Neural cell (in vitro differentiated cells): ENCODE measurements around the gene NCAM1. TPM values are rescaled to one million over a fixed set of nuclear protein-coding genes. Genes with fewer than 3 reads are reported as not detected.

Experiments
- H2AFZ ChIP-seq: fragments of 200-600, 300-800 bp; sonication (generic), shearing (Covaris generic); 2 replicates; pipeline ENCODE4 v1.6.0; 2014; ENCODE audit warnings: low read depth, mild to moderate bottlenecking, antibody characterized with exemption, low read length, moderate library complexity
- H3F3A ChIP-seq: fragments of 200-600 bp; shearing (Covaris generic); 2 replicates; pipeline ENCODE4 v1.6.1; 2016; ENCODE audit warnings: mild to moderate bottlenecking, moderate library complexity, mixed read lengths, antibody characterized with exemption, low read length; ENCODE audit not compliant: insufficient read depth, poor library complexity, severe bottlenecking
- H3K27ac ChIP-seq: fragments of 200-600, 300-800 bp; sonication (generic), shearing (Covaris generic); 2 replicates; pipeline ENCODE4 v1.5.1; 2014; ENCODE audit warnings: mild to moderate bottlenecking, low read length, moderate library complexity
- H3K27me3 ChIP-seq: fragments of 300-800, 200-600 bp; sonication (generic), shearing (Covaris generic); 2 replicates; pipeline ENCODE4 v1.6.0; 2014; ENCODE audit warnings: mild to moderate bottlenecking, low read depth, low read length, moderate library complexity; ENCODE audit not compliant: insufficient read depth
- H3K36me3 ChIP-seq: fragments of 300-800, 200-600 bp; sonication (generic), shearing (Covaris generic); 2 replicates; pipeline ENCODE4 v1.5.1; 2014; ENCODE audit warnings: mild to moderate bottlenecking, antibody characterized with exemption, low read length, moderate library complexity; ENCODE audit not compliant: insufficient read depth
- H3K4me2 ChIP-seq: fragments of 300-800, 200-600 bp; sonication (generic), shearing (Covaris generic); 2 replicates; pipeline ENCODE4 v1.6.0; 2014; ENCODE audit warnings: mild to moderate bottlenecking, low read length
- H3K4me3 ChIP-seq: fragments of 300-800, 200-600 bp; sonication (generic), shearing (Covaris generic); 2 replicates; pipeline ENCODE4 v1.5.1; 2014; ENCODE audit warnings: mild to moderate bottlenecking, low read length, moderate library complexity
- H3K79me2 ChIP-seq: fragments of 200-600 bp; shearing (Covaris generic); replicated peaks from 2 replicates; pipeline ENCODE4 v1.6.0; 2014; ENCODE audit warnings: mild to moderate bottlenecking, low read length, moderate library complexity; ENCODE audit not compliant: insufficient read depth
- H3K9ac ChIP-seq: fragments of 300-800, 200-600 bp; sonication (generic), shearing (Covaris generic); 2 replicates; pipeline ENCODE4 v1.6.1; 2016; ENCODE audit warnings: mild to moderate bottlenecking, low read length, mixed read lengths
- H3K9me2 ChIP-seq: fragments of 200-600 bp; shearing (Covaris generic); 2 replicates; pipeline ENCODE4 v1.6.1; 2016; ENCODE audit warnings: mild to moderate bottlenecking, low read length, mixed read lengths; ENCODE audit not compliant: insufficient read depth
- H3K9me3 ChIP-seq: fragments of 200-600, 300-800 bp; sonication (generic), shearing (Covaris generic); 2 replicates; pipeline ENCODE4 v1.6.1; 2016; ENCODE audit warnings: mild to moderate bottlenecking, mixed run types, low read length, moderate library complexity, mixed read lengths
- H4K20me1 ChIP-seq: fragments of 200-600 bp; shearing (Covaris generic); 2 replicates; pipeline ENCODE4 v1.6.1; 2016; ENCODE audit warnings: mild to moderate bottlenecking, mixed run types; ENCODE audit not compliant: insufficient read depth
- CTCF ChIP-seq: fragments of 450-650 bp; IDR thresholded peaks from 2 replicates; pipeline ENCODE4 v1.5.1; 2014; ENCODE audit warnings: antibody characterized with exemption, mild to moderate bottlenecking, moderate library complexity; ENCODE audit not compliant: poor library complexity, severe bottlenecking
- EP300 ChIP-seq: fragments of 450-650 bp; conservative IDR thresholded peaks from 2 replicates; pipeline ENCODE4 v1.6.1; 2014; ENCODE audit warnings: antibody characterized with exemption, mild to moderate bottlenecking, moderate library complexity; ENCODE audit not compliant: poor library complexity, severe bottlenecking
- EZH2 ChIP-seq: fragments of 200-600, 300-800 bp; shearing (Covaris generic), sonication (generic); IDR thresholded peaks from 2 replicates; pipeline ENCODE4 v1.6.1; 2014; ENCODE audit warnings: antibody characterized with exemption, low read length, borderline replicate concordance, mild to moderate bottlenecking; ENCODE audit not compliant: insufficient read depth, poor library complexity, severe bottlenecking
- MXI1 ChIP-seq: fragments of 450-650 bp; conservative IDR thresholded peaks from 2 replicates; pipeline ENCODE4 v1.6.1; 2014; ENCODE audit warnings: antibody characterized with exemption, mild to moderate bottlenecking; ENCODE audit not compliant: poor library complexity, severe bottlenecking
- POLR2AphosphoS5 ChIP-seq: IDR thresholded peaks from 2 replicates; pipeline ENCODE4 v1.6.1; 2012
- RAD21 ChIP-seq: fragments of 450-650 bp; conservative IDR thresholded peaks from 2 replicates; pipeline ENCODE4 v1.6.1; 2014; ENCODE audit warnings: antibody characterized with exemption, mild to moderate bottlenecking, moderate library complexity
- REST ChIP-seq: IDR thresholded peaks from 2 replicates; pipeline ENCODE4 v1.6.1; 2012; ENCODE audit warnings: borderline replicate concordance
- SMC3 ChIP-seq: fragments of 450-650 bp; conservative IDR thresholded peaks from 2 replicates; pipeline ENCODE4 v1.6.1; 2014; ENCODE audit warnings: antibody characterized with exemption, mild to moderate bottlenecking, moderate library complexity; ENCODE audit not compliant: poor library complexity
- TAF1 ChIP-seq: IDR thresholded peaks from 2 replicates; pipeline ENCODE4 v1.6.1; 2012; ENCODE audit warnings: low read depth
- polyA plus RNA-seq: library from polyadenylated mRNA; depleted of rRNA; stranded (reverse); fragments of >200 nt; gene quantifications from 2 replicates; pipeline ENCODE4 v1.2.3, GENCODE V29; 2014

NCAM1 gene
- polyA plus RNA-seq, 1 donor from 2014 or later = 120 TPM

DNA sequence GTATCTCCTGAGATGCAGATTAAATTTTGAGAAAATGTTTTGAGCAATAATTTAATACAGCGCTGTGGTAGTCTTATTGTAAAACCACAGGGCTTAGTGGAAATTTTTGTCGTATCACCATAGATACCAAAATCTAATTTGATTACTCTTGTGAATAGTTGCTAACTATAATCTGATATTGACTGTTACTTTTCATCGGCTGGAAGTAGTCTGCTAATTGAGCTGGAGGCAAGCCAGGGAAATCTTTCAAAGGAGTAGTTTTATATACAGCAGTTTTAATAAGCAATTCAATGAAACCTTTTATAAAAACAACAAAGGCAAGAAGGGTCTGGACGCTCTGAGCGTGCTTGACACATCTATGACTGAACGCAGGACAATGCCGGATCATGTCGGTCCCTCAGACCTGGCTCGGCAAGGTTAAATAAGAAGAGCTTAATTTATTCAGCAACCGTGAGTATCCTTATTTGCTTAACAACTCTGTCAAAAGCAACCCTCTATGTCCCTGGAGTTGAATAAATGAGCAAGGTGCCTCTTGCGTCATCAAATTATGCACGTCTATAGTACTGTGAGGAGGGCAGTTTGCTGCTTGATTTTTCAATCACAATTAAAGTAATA, 121.2 kb downstream of the NCAM1 start:
- no peak overlapping the region for H2AFZ ChIP-seq
- H3K27ac ChIP-seq = no peak overlapping the region
- no peaks in the 10 kb centered on the region for H3K9me2 ChIP-seq
- H3K9ac ChIP-seq = no peak overlapping the region
- H3K9me3 ChIP-seq = no peaks in the 10 kb centered on the region
- no peak for TF ChIP-seq EP300
- no peak for TF ChIP-seq REST
- TF ChIP-seq EZH2 = no peak
- no peak for TF ChIP-seq POLR2AphosphoS5
- no peak for TF ChIP-seq TAF1
- TF ChIP-seq RAD21 = no peak
- TF ChIP-seq SMC3 = no peak
- TF ChIP-seq MXI1 = no peak
- no peaks in the 10 kb centered on the region for H3K36me3 ChIP-seq
- no peaks in the 10 kb centered on the region for H3K27me3 ChIP-seq
- peaks cover 14% of the 10 kb centered on the region for H4K20me1 ChIP-seq
- H3K4me2 ChIP-seq = no peak overlapping the region
- H3K79me2 ChIP-seq = peaks cover 11% of the 10 kb centered on the region
- no peaks in the 10 kb centered on the region for H3F3A ChIP-seq
- H3K4me3 ChIP-seq = peak overlapping the region; percentile 40

GRCh38 chr11:113083571-113083970, 122.4 kb downstream of the NCAM1 start:
- H3K79me2 ChIP-seq = peaks cover 11% of the 10 kb centered on the region
- no peaks in the 10 kb centered on the region for H3K36me3 ChIP-seq

More at GRCh38 chr11:113083571-113083970, 122.4 kb downstream of the NCAM1 start:
- Histone ChIP-seq H3K9ac (no peak overlapping the region), H3F3A (no peaks in the 10 kb centered on the region), H3K27me3 (no peaks in the 10 kb centered on the region), H3K4me3 (peak overlapping the region; percentile 40), H4K20me1 (peaks cover 14% of the 10 kb centered on the region), H3K9me3 (no peaks in the 10 kb centered on the region), H3K27ac (peak overlapping the region; percentile 40), H2AFZ (no peak overlapping the region), H3K4me2 (peak overlapping the region; percentile 15), H3K9me2 (no peaks in the 10 kb centered on the region)
- TF ChIP-seq CTCF = no peak
- TF ChIP-seq MXI1 = no peak
- no peak for TF ChIP-seq POLR2AphosphoS5
- no peak for TF ChIP-seq EP300
- TF ChIP-seq EZH2 = no peak
- TF ChIP-seq REST = no peak
- no peak for TF ChIP-seq SMC3
- TF ChIP-seq TAF1 = no peak
- TF ChIP-seq RAD21 = no peak
